Thyroid gland (tissue), 4 donors: Measurements from ENCODE around the gene TMEM229B.

Experiments used
- POLR2A ChIP-seq, 2 donors: fragments of 450-650 bp; IDR thresholded peaks; one replicate each; pipeline ENCODE4 v1.6.1; 2017; ENCODE audit warnings: antibody characterized with exemption in 2 of 2, mild to moderate bottlenecking in 2 of 2, moderate library complexity in 1 of 2
- TF ChIP-seq, protein P1 (sequence below), 6 experiments: fragments of 200-600 bp in 3 of 6; fragments of 450-650 bp in 3 of 6; sonication (generic) in 3 of 6; IDR thresholded peaks; one replicate each; pipeline ENCODE4 v1.5.1; 2016 to 2019; ENCODE audit warnings: antibody characterized with exemption in 6 of 6, mild to moderate bottlenecking in 2 of 6, inconsistent platforms in 1 of 6, moderate library complexity in 1 of 6

GRCh38 chr14:67501670-67502069 is 13.1 kb upstream of the TMEM229B start:
- TF ChIP-seq, protein P1, sequence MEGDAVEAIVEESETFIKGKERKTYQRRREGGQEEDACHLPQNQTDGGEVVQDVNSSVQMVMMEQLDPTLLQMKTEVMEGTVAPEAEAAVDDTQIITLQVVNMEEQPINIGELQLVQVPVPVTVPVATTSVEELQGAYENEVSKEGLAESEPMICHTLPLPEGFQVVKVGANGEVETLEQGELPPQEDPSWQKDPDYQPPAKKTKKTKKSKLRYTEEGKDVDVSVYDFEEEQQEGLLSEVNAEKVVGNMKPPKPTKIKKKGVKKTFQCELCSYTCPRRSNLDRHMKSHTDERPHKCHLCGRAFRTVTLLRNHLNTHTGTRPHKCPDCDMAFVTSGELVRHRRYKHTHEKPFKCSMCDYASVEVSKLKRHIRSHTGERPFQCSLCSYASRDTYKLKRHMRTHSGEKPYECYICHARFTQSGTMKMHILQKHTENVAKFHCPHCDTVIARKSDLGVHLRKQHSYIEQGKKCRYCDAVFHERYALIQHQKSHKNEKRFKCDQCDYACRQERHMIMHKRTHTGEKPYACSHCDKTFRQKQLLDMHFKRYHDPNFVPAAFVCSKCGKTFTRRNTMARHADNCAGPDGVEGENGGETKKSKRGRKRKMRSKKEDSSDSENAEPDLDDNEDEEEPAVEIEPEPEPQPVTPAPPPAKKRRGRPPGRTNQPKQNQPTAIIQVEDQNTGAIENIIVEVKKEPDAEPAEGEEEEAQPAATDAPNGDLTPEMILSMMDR (IDR thresholded peaks at IDR 0.05), result no peak
- TF ChIP-seq POLR2A (IDR thresholded peaks at IDR 0.05), result no peak
